Measurements from ENCODE around the gene SLC8A1. TPM values are rescaled to one million over a fixed set of nuclear protein-coding genes. Genes with fewer than 3 reads are reported as not detected.
A peak's percentile ranks its signal among the peaks of the same experiment; 100 is the strongest.

SLC8A1 gene
- polyA plus RNA-seq, 3 donors, result 16.9 to 18.2 (median 18.0) TPM

DNA sequence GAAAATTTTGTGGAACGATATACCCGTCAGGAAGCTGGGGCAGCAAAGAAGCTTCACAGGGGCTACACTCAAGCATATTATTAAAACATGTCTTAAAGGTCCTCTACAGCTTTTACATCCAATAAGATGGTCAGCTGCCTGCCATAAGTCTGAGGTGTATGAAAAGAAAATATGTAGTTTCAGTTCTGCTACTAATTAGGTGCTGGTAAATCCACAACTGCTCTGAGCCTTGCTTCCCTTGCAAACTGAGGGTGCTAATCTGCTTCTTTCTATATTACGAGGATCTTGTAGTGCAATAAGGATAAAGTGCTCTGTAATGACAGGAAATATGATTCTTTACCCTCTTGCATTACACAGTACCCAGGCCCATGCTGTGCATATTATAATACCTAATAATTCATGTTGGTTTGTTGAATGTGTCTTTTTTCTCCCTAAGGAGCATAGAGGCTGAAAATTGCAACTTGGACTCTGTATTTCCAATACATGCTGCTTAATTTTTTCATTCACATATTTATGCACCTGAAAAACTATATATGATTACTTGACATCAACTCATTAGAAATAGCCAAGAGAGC lies 14.5 kb upstream of the SLC8A1 start:
- Mint-ChIP-seq H3K9me3 (no peaks in the 10 kb centered on the region), H3K27ac (no peak overlapping the region), H3K27me3 (ENCODE audit: low read depth in 3 of 3) (peaks cover 0 to 2% (median 0%) of the 10 kb centered on the region in 3 donors), H3K4me3 (no peak overlapping the region), H3K36me3 (no peaks in the 10 kb centered on the region), H3K4me1 (peaks cover 25% of the 10 kb centered on the region)
- Histone ChIP-seq H3K27me3 (ENCODE audit: control insufficient read depth in 2 of 2, insufficient read depth in 2 of 2, low read length in 2 of 2) (no peaks in the 10 kb centered on the region), H3K79me2 (ENCODE audit: insufficient read depth, low read length) (no peaks in the 10 kb centered on the region), H4K20me1 (ENCODE audit: insufficient read depth, low read length) (no peaks in the 10 kb centered on the region), H3K4me3 (replicated peaks in 1 of 3; ENCODE audit: low read depth in 2 of 3, low read length in 3 of 3) (no peak overlapping the region), H3K4me1 (ENCODE audit: control insufficient read depth in 1 of 2, insufficient read depth in 2 of 2, low read length in 2 of 2) (peaks cover 7 to 13% of the 10 kb centered on the region in 2 donors), H3K9ac (ENCODE audit: insufficient read depth, low read length, poor library complexity, severe bottlenecking) (no peak overlapping the region), H3K9me3 (replicated peaks in 1 of 2; ENCODE audit: control insufficient read depth in 1 of 2, insufficient read depth in 1 of 2, low read length in 2 of 2) (no peaks in the 10 kb centered on the region), H3K36me3 (replicated peaks in 1 of 2; ENCODE audit: control insufficient read depth in 1 of 2, insufficient read depth in 2 of 2, low read length in 2 of 2) (no peaks in the 10 kb centered on the region), H3K27ac (ENCODE audit: low read depth in 1 of 2, low read length in 2 of 2) (no peak overlapping the region), H2AFZ (ENCODE audit: insufficient read depth, low read depth, low read length, poor library complexity, severe bottlenecking) (no peak overlapping the region), H3K4me2 (replicated peaks; ENCODE audit: extremely low read depth, low read length, poor library complexity, severe bottlenecking) (no peak overlapping the region)
- TF ChIP-seq, protein P1, sequence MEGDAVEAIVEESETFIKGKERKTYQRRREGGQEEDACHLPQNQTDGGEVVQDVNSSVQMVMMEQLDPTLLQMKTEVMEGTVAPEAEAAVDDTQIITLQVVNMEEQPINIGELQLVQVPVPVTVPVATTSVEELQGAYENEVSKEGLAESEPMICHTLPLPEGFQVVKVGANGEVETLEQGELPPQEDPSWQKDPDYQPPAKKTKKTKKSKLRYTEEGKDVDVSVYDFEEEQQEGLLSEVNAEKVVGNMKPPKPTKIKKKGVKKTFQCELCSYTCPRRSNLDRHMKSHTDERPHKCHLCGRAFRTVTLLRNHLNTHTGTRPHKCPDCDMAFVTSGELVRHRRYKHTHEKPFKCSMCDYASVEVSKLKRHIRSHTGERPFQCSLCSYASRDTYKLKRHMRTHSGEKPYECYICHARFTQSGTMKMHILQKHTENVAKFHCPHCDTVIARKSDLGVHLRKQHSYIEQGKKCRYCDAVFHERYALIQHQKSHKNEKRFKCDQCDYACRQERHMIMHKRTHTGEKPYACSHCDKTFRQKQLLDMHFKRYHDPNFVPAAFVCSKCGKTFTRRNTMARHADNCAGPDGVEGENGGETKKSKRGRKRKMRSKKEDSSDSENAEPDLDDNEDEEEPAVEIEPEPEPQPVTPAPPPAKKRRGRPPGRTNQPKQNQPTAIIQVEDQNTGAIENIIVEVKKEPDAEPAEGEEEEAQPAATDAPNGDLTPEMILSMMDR (IDR thresholded peaks at IDR 0.05), result no peak
- intact Hi-C loops (cut with micrococcal nuclease), result no loop called here
- no peak for DNase-seq
- 100% methylated on average over 1 of the region's 3 CpGs for WGBS (ENCODE audit: insufficient coverage)

DNA sequence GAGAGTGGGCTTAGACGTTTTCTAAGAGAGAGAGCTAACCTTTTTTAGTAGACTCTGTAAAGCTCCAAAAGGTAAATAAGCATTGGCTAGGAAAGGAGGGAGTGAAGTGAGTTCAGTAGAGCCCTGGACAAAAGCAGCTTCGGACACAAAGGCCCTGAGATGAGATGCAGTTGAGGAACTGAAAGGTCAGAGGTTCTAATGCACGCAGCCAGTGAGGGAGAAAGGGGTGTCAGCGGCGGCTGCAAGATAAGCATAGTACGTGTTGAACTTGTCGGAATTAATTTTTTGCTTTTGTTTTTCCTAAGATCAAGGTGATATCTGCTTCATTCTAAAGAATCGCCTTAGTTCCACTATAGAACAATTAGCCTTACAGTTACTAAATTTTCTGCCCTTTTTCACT lies 11.2 kb upstream of the SLC8A1 start:
- TF ChIP-seq, protein P1 (IDR thresholded peaks at IDR 0.05), result no peak
- peaks cover 0 to 3% of the 10 kb centered on the region in 2 donors for H3K4me1 ChIP-seq (ENCODE audit: control insufficient read depth in 1 of 2, insufficient read depth in 2 of 2, low read length in 2 of 2)
- no peak overlapping the region for H3K4me3 Mint-ChIP-seq
- no peaks in the 10 kb centered on the region for H4K20me1 ChIP-seq (ENCODE audit: insufficient read depth, low read length)
- no peaks in the 10 kb centered on the region for H3K36me3 Mint-ChIP-seq
- 60% methylated on average over 2 of the region's 8 CpGs for WGBS (ENCODE audit: insufficient coverage)
- peaks cover 0 to 4% (median 0%) of the 10 kb centered on the region in 3 donors for H3K27me3 Mint-ChIP-seq (ENCODE audit: low read depth in 3 of 3)
- no peak overlapping the region for H3K9ac ChIP-seq (ENCODE audit: insufficient read depth, low read length, poor library complexity, severe bottlenecking)
- H3K9me3 Mint-ChIP-seq, result no peaks in the 10 kb centered on the region
- no peak overlapping the region for H2AFZ ChIP-seq (ENCODE audit: insufficient read depth, low read depth, low read length, poor library complexity, severe bottlenecking)
- no peak overlapping the region for H3K27ac ChIP-seq (ENCODE audit: low read depth in 1 of 2, low read length in 2 of 2)
- no peak overlapping the region for H3K4me2 ChIP-seq (replicated peaks; ENCODE audit: extremely low read depth, low read length, poor library complexity, severe bottlenecking)
- no peak overlapping the region for H3K4me3 ChIP-seq (replicated peaks in 1 of 3; ENCODE audit: low read depth in 2 of 3, low read length in 3 of 3)
- no peaks in the 10 kb centered on the region for H3K9me3 ChIP-seq (replicated peaks in 1 of 2; ENCODE audit: control insufficient read depth in 1 of 2, insufficient read depth in 1 of 2, low read length in 2 of 2)
- intact Hi-C loops (cut with micrococcal nuclease), result no loop called here
- no peaks in the 10 kb centered on the region for H3K27me3 ChIP-seq (ENCODE audit: control insufficient read depth in 2 of 2, insufficient read depth in 2 of 2, low read length in 2 of 2)
- H3K27ac Mint-ChIP-seq, result peak overlapping the region in 1 of 7 donors; percentile 78
- H3K4me1 Mint-ChIP-seq, result peaks cover 15% of the 10 kb centered on the region
- H3K79me2 ChIP-seq (ENCODE audit: insufficient read depth, low read length), result no peaks in the 10 kb centered on the region
- no peaks in the 10 kb centered on the region for H3K36me3 ChIP-seq (replicated peaks in 1 of 2; ENCODE audit: control insufficient read depth in 1 of 2, insufficient read depth in 2 of 2, low read length in 2 of 2)
- DNase-seq, result no peak

Measured in CD14-positive monocyte (primary cell).